Breast epithelium (tissue), 4 donors: ENCODE results near the gene CBY2. TPM values are rescaled to one million over a fixed set of nuclear protein-coding genes. Genes with fewer than 3 reads are reported as not detected.

Source experiments
- DNase-seq, 2 donors: peaks; one replicate each; pipeline ENCODE4 v3.0.0-alpha.2; 2019; ENCODE audit warnings: low spot score in 2 of 2
- H3K27ac ChIP-seq, 2 donors: fragments of 200-600 bp; sonication (generic) in 1 of 2; one replicate each; pipeline ENCODE4 v1.5.1; 2016 to 2019; ENCODE audit warnings: mild to moderate bottlenecking in 1 of 2
- H3K27me3 ChIP-seq, 2 donors: fragments of 200-600 bp; sonication (generic) in 1 of 2; one replicate each; pipeline versions ENCODE4 v1.5.1 to v1.6.0; 2017 to 2019; ENCODE audit warnings: control low read depth in 1 of 2, mild to moderate bottlenecking in 1 of 2
- H3K36me3 ChIP-seq: fragments of 200-600 bp; one replicate; pipeline ENCODE4 v1.5.1; 2019
- H3K4me1 ChIP-seq, 2 donors: fragments of 200-600 bp; sonication (generic); one replicate each; pipeline ENCODE4 v1.5.1; 2016 to 2019; ENCODE audit warnings: control low read depth in 1 of 2
- H3K4me3 ChIP-seq, 3 donors: fragments of 200-600 bp; sonication (generic); 1 replicate in 2 of 3; 2 replicates in 1 of 3; pipeline ENCODE4 v1.5.1; 2016 to 2019; ENCODE audit warnings: mild to moderate bottlenecking in 3 of 3, moderate library complexity in 2 of 3
- H3K9me3 ChIP-seq, 2 donors: fragments of 200-600 bp; sonication (generic) in 1 of 2; one replicate each; pipeline ENCODE4 v1.5.1; 2016 to 2019; ENCODE audit warnings: control low read depth in 1 of 2
- CTCF ChIP-seq, 3 donors: fragments of 450-650 bp; IDR thresholded peaks; one replicate each; pipeline ENCODE4 v1.5.1; 2016 to 2017; ENCODE audit warnings: antibody characterized with exemption in 3 of 3, mild to moderate bottlenecking in 3 of 3, moderate library complexity in 3 of 3
- POLR2A ChIP-seq: fragments of 450-650 bp; IDR thresholded peaks from one replicate; pipeline ENCODE4 v1.6.1; 2016; ENCODE audit warnings: antibody characterized with exemption, mild to moderate bottlenecking, moderate library complexity
- POLR2AphosphoS5 ChIP-seq, 3 donors: sonication (generic); formaldehyde crosslinking; IDR thresholded peaks; one replicate each; pipeline ENCODE4 v1.6.1; 2017; ENCODE audit warnings: antibody characterized with exemption in 3 of 3
- intact Hi-C: fragments of 100-400 bp; cut with DNase I; formaldehyde crosslinking; loops from one replicate; pipeline ENCODE4 v1.15.1; 2023; ENCODE audit warnings: low total_unique reads
- total RNA-seq, 3 donors: library from RNA; depleted of rRNA; stranded (reverse); fragments of >200 nt; gene quantifications; one replicate each; pipeline ENCODE4 v1.1.0, GENCODE V29; 2016

The CBY2 gene
- total RNA-seq, 3 donors from 2014 or later, result not detected

- H3K27ac ChIP-seq, result no peak overlapping the region
- H3K27me3 ChIP-seq, result no peaks in the 10 kb centered on the region
- H3K36me3 ChIP-seq, result no peaks in the 10 kb centered on the region
- no peaks in the 10 kb centered on the region for H3K4me1 ChIP-seq
- intact Hi-C loops, result no loop called here
- H3K9me3 ChIP-seq, result no peaks in the 10 kb centered on the region
- DNase-seq, result no peak
- TF ChIP-seq CTCF (IDR thresholded peaks at IDR 0.05), result no peak
- TF ChIP-seq POLR2AphosphoS5 (IDR thresholded peaks at IDR 0.05), result no peak
- TF ChIP-seq POLR2A, result no peak
- no peak overlapping the region for H3K4me3 ChIP-seq
These were observed 21.0 kb upstream of the CBY2 start for GRCh38 chr13:45681113-45681512.

GRCh38 chr13:45682494-45683008, 19.6 kb upstream of the CBY2 start:
- TF ChIP-seq POLR2AphosphoS5 (IDR thresholded peaks at IDR 0.05), result no peak
- TF ChIP-seq CTCF (IDR thresholded peaks at IDR 0.05), result no peak
- no peak for TF ChIP-seq POLR2A
- H3K36me3 ChIP-seq, result no peaks in the 10 kb centered on the region
- DNase-seq, result no peak
- intact Hi-C loops, result no loop called here
- no peak overlapping the region for H3K4me3 ChIP-seq
- H3K9me3 ChIP-seq, result no peaks in the 10 kb centered on the region
- H3K27me3 ChIP-seq, result no peaks in the 10 kb centered on the region
- no peaks in the 10 kb centered on the region for H3K4me1 ChIP-seq
- H3K27ac ChIP-seq, result no peak overlapping the region

- Histone ChIP-seq H3K9me3 (no peaks in the 10 kb centered on the region), H3K4me3 (no peak overlapping the region), H3K36me3 (no peaks in the 10 kb centered on the region), H3K27me3 (no peaks in the 10 kb centered on the region), H3K27ac (no peak overlapping the region), H3K4me1 (no peaks in the 10 kb centered on the region)
- intact Hi-C loops, result no loop called here
- no peak for TF ChIP-seq POLR2AphosphoS5 (IDR thresholded peaks at IDR 0.05)
- DNase-seq, result no peak
These were observed 18.4 kb upstream of the CBY2 start for GRCh38 chr13:45683701-45684100.

GRCh38 chr13:45688577-45688976, 13.5 kb upstream of the CBY2 start:
- Histone ChIP-seq H3K4me1 (no peaks in the 10 kb centered on the region), H3K9me3 (no peaks in the 10 kb centered on the region), H3K36me3 (no peaks in the 10 kb centered on the region), H3K27ac (no peak overlapping the region), H3K4me3 (no peak overlapping the region), H3K27me3 (no peaks in the 10 kb centered on the region)
- DNase-seq, result no peak
- TF ChIP-seq CTCF (IDR thresholded peaks at IDR 0.05) (no peak), POLR2AphosphoS5 (IDR thresholded peaks at IDR 0.05) (no peak), POLR2A (no peak)
- intact Hi-C loops, result no loop called here

GRCh38 chr13:45690636-45691035, 11.5 kb upstream of the CBY2 start:
- Histone ChIP-seq H3K27me3 (no peaks in the 10 kb centered on the region), H3K27ac (no peak overlapping the region), H3K9me3 (no peaks in the 10 kb centered on the region), H3K4me1 (no peaks in the 10 kb centered on the region), H3K4me3 (no peak overlapping the region), H3K36me3 (no peaks in the 10 kb centered on the region)
- TF ChIP-seq POLR2A (no peak), CTCF (IDR thresholded peaks at IDR 0.05) (no peak), POLR2AphosphoS5 (IDR thresholded peaks at IDR 0.05) (no peak)
- intact Hi-C loops, result no loop called here
- no peak for DNase-seq

GRCh38 chr13:45691251-45691650, 10.9 kb upstream of the CBY2 start:
- no peak for TF ChIP-seq POLR2A
- no peak for TF ChIP-seq CTCF (IDR thresholded peaks at IDR 0.05)
- TF ChIP-seq POLR2AphosphoS5 (IDR thresholded peaks at IDR 0.05), result no peak
- no peaks in the 10 kb centered on the region for H3K36me3 ChIP-seq
- no peak for DNase-seq
- no peaks in the 10 kb centered on the region for H3K4me1 ChIP-seq
- no peaks in the 10 kb centered on the region for H3K9me3 ChIP-seq
- intact Hi-C loops, result no loop called here
- no peak overlapping the region for H3K4me3 ChIP-seq
- no peaks in the 10 kb centered on the region for H3K27me3 ChIP-seq
- no peak overlapping the region for H3K27ac ChIP-seq
